Measurements from ENCODE around the gene CDK7. TPM values are rescaled to one million over a fixed set of nuclear protein-coding genes. Genes with fewer than 3 reads are reported as not detected.
"Not testable (repeated sequence)": the region's sequence is repeated elsewhere in the genome, so short reads cannot be mapped to it uniquely, and the experiment has no call there.

CDK7 gene
- polyA plus RNA-seq, 12 donors: 18.7 to 27.8 (median 23.1) TPM; not detected in 1

DNA sequence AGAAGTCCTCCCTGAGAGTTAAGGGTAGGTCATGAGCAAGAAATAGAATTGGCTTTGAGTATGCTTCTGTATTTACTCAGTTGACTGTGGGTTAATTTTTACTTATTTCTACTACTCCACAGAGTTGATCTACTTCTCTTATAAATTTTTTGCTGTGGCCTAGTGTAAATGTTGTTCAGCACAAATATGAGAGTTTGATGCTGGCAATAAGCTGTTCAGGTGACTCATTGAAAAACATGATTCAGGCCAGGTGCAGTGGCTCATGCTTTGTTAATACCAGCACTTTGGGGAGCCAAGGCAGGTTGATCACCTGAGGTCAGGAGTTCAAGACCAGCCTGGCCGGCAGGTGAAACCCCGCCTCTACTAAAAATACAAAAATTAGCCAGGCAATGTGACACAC is 4.5 kb upstream of the CDK7 start:
- no peak for DNase-seq

DNA sequence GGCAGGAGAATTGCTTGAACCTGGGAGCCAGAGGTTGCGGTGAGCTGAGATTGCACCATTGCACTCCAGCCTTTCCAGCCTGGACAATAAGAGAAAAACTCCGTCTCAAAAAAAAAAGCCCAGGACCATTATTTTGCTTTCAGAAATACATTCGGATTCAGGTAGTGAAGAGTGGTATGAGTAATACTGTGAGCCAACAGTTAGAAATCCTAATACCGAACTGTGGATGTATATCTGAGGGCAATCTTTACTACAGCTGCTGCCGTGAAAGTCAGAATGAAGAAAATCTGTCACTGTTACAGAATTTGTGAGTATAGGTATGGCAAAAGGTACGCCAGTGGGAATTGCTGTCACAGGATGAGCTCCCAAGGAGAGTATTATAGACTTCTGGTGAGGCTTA is 3.4 kb upstream of the CDK7 start:
- DNase-seq: no peak

- no peak for DNase-seq
These were observed 2.8 kb upstream of the CDK7 start for GRCh38 chr5:69231851-69232250.

GRCh38 chr5:69236733-69237132 is 2.0 kb downstream of the CDK7 start:
- not testable (repeated sequence) for DNase-seq

- DNase-seq: no peak
These were observed 3.2 kb downstream of the CDK7 start for GRCh38 chr5:69237877-69238276.

GRCh38 chr5:69238760-69239251 is 4.1 kb downstream of the CDK7 start:
- no peak for DNase-seq

DNA sequence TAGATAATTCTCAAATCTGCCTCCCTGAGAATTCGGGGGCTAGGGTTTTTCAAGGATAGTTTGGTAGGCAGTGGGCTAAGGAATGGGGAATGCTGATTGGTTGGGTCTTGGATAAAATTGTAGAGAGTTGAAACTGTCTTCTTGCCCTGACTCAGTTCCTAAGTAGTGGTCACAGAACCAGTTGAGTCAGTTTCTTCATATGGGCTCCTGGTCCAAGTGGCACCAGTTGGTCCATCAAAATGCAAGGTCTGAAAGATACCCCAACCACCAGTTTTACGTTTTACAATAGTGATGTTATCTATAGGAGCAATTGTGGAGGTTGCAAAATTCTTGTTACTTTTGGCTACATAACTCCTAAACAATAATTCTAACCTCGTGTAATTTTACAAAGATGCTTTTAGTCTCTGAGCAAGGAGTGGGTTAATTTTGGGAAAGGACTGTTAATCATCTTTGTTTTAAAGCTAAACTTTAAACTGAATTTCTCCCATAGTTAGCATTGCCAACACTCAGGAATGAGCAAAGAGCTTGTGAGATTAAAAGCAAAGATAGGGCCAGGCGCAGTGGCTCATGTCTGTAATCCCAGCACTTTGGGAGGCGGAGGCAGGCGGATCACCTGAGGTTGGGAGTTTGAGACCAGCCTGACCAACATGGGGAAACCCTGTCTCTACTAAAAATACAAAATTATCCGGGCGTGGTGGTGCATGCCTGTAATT is 7.7 kb downstream of the CDK7 start:
- DNase-seq: no peak

- DNase-seq: no peak
These were observed 10.3 kb downstream of the CDK7 start for GRCh38 chr5:69245031-69245430.

DNA sequence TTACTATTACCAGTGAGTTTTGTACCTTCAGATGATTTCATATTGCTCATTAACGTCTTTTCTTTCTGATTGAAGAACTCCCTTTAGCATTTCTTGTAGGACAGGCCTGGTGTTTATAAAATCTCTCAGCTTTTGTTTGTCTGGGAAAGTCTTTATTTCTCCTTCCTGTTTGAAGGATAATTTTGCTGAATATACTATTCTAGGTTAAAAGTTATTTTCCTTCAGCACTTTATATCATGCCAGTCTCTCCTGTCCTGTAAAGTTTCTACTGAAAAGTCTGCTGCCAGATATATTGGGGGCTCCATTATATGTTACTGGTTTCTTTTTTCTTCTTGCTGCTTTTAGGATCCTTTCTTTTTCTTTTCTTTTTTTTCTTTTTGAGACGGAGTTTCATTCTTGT is 13.3 kb downstream of the CDK7 start:
- DNase-seq: no peak

GRCh38 chr5:69250593-69250992 is 15.9 kb downstream of the CDK7 start:
- DNase-seq: no peak

DNA sequence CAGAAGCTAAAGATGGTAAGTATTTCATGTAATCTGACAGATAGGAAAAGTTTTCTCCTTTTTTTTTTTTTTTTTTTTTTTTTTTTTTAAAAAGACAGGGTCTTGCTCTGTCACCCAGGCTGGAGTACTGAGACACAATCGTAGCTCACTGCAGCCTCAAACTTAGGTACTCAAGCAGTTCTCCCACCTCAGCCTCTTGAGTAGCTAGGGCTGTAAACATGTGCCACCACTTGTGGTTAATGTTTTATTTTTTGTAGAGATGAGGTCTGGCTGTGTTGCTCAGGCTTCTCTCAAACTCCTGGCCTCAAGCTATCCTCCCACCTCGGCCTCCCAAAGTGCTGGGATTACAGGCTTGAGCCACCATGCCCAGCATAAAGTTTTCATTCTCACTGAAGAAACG is 17.8 kb downstream of the CDK7 start:
- DNase-seq: no peak

DNA sequence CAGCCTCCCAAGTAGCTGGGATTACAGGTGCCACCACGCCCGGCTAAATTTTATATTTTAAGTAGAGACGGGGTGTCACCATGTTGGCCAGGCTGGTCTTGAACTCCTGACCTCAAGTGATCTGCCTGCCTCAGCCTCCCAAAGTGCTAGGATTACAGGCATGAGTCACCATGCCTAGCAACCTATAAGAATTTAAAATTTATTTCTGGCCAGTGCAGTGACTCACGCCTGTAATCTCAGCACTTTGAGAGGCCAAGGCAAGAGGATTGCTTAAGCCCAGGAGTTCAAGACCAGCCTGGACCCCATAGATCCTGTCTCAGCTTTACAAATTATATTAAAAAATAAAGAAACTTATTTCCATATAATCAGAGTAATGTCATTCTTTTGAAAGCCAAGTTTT is 21.3 kb downstream of the CDK7 start:
- DNase-seq: not testable (repeated sequence)

DNA sequence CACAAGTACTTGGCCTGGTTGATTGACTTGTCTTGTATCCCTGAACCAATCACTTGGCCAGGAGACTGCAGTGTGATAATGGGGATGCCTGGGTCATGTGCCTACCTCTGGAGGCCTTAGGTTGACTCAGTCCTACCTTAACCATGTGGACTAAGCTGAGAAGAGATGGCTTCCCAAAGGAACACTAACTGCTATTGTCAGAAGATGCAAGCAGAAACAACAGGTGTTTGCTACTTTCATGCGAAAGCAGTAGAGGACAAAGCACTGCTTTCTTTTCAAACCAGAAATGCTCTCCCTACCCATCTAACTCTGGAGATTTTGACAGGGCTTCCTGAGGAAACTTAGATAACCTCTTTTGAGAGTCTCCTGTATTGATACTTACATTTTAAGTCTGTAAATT is 22.9 kb downstream of the CDK7 start:
- DNase-seq: no peak

- DNase-seq: no peak
These were observed 26.3 kb downstream of the CDK7 start for GRCh38 chr5:69261034-69261433.

DNA sequence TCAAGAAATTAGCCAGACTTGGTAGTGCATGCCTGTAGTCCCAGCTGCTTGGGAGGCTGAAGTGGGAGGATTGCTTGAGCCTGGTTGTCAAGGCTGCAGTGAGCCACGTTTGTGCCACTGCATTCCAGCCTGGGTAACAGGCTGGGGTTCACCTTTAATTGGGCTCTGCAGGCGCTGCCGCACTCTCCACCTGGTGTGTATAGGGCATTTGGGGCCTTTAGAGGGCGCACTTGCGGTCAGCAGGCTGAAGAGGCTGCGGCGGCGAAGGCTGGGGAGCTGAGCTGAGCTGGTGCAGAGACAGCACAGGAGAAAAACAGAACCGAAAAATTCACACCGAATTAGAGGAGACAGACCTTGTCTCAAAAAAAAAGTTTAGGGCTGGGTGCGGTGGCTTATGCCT is 31.2 kb downstream of the CDK7 start:
- no peak for DNase-seq

- no peak for DNase-seq
These were observed 34.2 kb downstream of the CDK7 start for GRCh38 chr5:69268899-69269298.

- DNase-seq: no peak
These were observed 36.2 kb downstream of the CDK7 start for GRCh38 chr5:69270840-69271239.

DNA sequence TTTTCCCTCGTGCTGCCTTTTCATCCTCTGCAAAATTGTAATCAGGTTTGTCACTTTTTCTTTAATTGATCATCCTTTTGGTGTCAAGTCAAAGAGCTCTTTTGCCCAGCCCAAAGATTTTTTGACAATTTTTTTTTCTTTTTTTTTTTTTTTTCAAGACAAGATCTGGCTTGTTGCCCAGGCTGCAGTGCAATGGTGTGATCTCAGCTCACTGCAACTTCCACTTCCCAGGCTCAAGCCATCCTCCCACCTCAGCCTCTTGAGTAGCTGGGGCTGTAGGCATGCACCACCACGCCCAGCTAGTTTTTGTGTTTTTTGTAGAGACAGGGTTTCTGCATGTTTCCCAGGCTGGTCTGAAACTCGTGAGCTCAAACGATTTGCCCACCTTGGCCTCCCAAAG is 36.7 kb downstream of the CDK7 start:
- peak; percentile 8 for DNase-seq

DNA sequence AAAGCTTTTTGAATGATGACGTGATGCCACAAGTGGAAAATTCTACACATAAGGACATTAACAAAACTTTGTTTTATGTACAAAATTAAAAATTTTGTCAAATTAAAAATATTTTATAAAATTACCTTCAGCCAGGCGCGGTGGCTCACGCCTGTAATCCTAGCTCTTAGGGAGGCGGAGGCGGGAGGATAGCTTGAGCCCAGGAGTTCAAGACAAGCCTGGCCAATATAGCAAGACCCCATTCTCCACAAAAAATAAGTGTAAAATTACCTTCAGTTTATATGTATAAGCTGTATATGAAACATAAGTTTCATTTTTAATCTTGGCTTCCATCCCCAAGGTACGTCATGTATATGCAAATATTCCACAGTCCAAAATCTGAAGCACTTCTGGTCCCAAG is 40.9 kb downstream of the CDK7 start:
- no peak for DNase-seq

GRCh38 chr5:69276422-69277174 is 41.9 kb downstream of the CDK7 start:
- no peak for DNase-seq

- DNase-seq: no peak
These were observed 44.8 kb downstream of the CDK7 start for GRCh38 chr5:69279517-69279916.

DNA sequence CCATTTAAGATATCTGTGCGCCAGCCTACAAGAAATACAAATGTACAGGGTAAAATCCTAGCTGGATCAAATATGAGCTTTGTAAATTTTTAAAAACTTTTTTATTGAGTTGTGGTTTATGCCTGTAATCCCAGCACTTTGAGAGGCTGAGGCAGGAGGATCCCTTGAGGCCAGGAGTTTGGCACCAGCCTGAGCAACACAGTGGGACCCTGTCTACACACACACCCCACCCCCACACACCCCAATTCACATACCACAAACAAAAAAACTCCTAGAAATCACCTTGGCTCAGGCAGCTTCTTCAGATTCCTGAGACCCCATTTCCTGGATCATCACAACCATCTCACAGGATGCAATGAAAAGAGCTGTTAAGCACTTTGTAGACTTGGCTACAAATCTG is 46.4 kb downstream of the CDK7 start:
- no peak for DNase-seq

DNA sequence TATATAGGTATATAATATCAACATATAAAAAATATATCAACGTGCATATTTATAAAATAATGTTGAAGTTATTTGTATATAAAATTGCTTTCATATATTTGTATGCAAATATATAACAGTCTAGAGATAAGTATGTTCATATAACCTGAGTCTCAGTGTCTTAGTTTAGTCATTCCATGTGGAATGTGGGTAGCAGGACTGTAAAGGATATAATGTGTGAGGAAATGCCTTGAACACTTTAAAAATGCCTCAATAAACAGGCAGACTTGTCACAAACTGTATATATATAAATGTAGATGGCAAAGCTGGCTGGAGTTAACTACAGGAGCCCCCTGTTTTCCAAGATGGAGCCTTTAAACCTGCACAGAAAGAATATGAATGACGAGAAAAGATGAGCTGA is 49.5 kb downstream of the CDK7 start:
- DNase-seq: no peak
